Neural cell (in vitro differentiated cells): ENCODE data around the gene OBI1.

Experiments used
- EP300 ChIP-seq: fragments of 450-650 bp; conservative IDR thresholded peaks from 2 replicates; pipeline ENCODE4 v1.6.1; 2014; ENCODE audit warnings: antibody characterized with exemption, mild to moderate bottlenecking, moderate library complexity; ENCODE audit not compliant: poor library complexity, severe bottlenecking
- EZH2 ChIP-seq: fragments of 200-600, 300-800 bp; shearing (Covaris generic), sonication (generic); IDR thresholded peaks from 2 replicates; pipeline ENCODE4 v1.6.1; 2014; ENCODE audit warnings: antibody characterized with exemption, low read length, borderline replicate concordance, mild to moderate bottlenecking; ENCODE audit not compliant: insufficient read depth, poor library complexity, severe bottlenecking
- POLR2AphosphoS5 ChIP-seq: IDR thresholded peaks from 2 replicates; pipeline ENCODE4 v1.6.1; 2012
- RAD21 ChIP-seq: fragments of 450-650 bp; conservative IDR thresholded peaks from 2 replicates; pipeline ENCODE4 v1.6.1; 2014; ENCODE audit warnings: antibody characterized with exemption, mild to moderate bottlenecking, moderate library complexity
- TAF1 ChIP-seq: IDR thresholded peaks from 2 replicates; pipeline ENCODE4 v1.6.1; 2012; ENCODE audit warnings: low read depth
- TF ChIP-seq, protein P1 (sequence below): IDR thresholded peaks from 2 replicates; pipeline ENCODE4 v1.6.1; 2012; ENCODE audit warnings: borderline replicate concordance
- TF ChIP-seq, protein P2 (sequence below): fragments of 450-650 bp; IDR thresholded peaks from 2 replicates; pipeline ENCODE4 v1.5.1; 2014; ENCODE audit warnings: antibody characterized with exemption, mild to moderate bottlenecking, moderate library complexity; ENCODE audit not compliant: poor library complexity, severe bottlenecking

- TF ChIP-seq, protein P1, sequence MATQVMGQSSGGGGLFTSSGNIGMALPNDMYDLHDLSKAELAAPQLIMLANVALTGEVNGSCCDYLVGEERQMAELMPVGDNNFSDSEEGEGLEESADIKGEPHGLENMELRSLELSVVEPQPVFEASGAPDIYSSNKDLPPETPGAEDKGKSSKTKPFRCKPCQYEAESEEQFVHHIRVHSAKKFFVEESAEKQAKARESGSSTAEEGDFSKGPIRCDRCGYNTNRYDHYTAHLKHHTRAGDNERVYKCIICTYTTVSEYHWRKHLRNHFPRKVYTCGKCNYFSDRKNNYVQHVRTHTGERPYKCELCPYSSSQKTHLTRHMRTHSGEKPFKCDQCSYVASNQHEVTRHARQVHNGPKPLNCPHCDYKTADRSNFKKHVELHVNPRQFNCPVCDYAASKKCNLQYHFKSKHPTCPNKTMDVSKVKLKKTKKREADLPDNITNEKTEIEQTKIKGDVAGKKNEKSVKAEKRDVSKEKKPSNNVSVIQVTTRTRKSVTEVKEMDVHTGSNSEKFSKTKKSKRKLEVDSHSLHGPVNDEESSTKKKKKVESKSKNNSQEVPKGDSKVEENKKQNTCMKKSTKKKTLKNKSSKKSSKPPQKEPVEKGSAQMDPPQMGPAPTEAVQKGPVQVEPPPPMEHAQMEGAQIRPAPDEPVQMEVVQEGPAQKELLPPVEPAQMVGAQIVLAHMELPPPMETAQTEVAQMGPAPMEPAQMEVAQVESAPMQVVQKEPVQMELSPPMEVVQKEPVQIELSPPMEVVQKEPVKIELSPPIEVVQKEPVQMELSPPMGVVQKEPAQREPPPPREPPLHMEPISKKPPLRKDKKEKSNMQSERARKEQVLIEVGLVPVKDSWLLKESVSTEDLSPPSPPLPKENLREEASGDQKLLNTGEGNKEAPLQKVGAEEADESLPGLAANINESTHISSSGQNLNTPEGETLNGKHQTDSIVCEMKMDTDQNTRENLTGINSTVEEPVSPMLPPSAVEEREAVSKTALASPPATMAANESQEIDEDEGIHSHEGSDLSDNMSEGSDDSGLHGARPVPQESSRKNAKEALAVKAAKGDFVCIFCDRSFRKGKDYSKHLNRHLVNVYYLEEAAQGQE = no peak
- no peak for TF ChIP-seq EP300
- TF ChIP-seq, protein P2, sequence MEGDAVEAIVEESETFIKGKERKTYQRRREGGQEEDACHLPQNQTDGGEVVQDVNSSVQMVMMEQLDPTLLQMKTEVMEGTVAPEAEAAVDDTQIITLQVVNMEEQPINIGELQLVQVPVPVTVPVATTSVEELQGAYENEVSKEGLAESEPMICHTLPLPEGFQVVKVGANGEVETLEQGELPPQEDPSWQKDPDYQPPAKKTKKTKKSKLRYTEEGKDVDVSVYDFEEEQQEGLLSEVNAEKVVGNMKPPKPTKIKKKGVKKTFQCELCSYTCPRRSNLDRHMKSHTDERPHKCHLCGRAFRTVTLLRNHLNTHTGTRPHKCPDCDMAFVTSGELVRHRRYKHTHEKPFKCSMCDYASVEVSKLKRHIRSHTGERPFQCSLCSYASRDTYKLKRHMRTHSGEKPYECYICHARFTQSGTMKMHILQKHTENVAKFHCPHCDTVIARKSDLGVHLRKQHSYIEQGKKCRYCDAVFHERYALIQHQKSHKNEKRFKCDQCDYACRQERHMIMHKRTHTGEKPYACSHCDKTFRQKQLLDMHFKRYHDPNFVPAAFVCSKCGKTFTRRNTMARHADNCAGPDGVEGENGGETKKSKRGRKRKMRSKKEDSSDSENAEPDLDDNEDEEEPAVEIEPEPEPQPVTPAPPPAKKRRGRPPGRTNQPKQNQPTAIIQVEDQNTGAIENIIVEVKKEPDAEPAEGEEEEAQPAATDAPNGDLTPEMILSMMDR = no peak
- no peak for TF ChIP-seq EZH2
- no peak for TF ChIP-seq RAD21
- TF ChIP-seq TAF1 = no peak
- no peak for TF ChIP-seq POLR2AphosphoS5
Observed at GRCh38 chr13:78679329-78679728, 20.4 kb upstream of the OBI1 start.
